WTC11 (cell line): Measurements from ENCODE around the gene TP53INP2. TPM values are rescaled to one million over a fixed set of nuclear protein-coding genes. Genes with fewer than 3 reads are reported as not detected.

Source experiments
- ATAC-seq: fragments of 200-7000 bp; cut with Tn5 transposase; 2 replicates; pipeline ENCODE4 v1.10.0; 2021; ENCODE audit warnings: mild to moderate bottlenecking, moderate library complexity
- CTCF ChIA-PET: fragments of 300-600 bp; sonication (Branson Sonifier 250); formaldehyde crosslinking; loops from one replicate; lab custom pipeline; 2021; ENCODE audit warnings: antibody characterized with exemption; lab: Charles Lee
- POLR2A ChIA-PET: fragments of 350-600 bp; sonication (Branson Sonifier 250); formaldehyde crosslinking; loops from one replicate; lab custom pipeline; 2021; ENCODE audit warnings: antibody characterized with exemption; lab: Charles Lee
- DNase-seq: peaks from one replicate; pipeline ENCODE4 v3.0.0; 2021; ENCODE audit warnings: low spot score
- H3K27ac Mint-ChIP-seq: 2 replicates; pipeline ENCODE4 v1.8.0; 2021; ENCODE audit warnings: mixed read lengths
- H3K27me3 Mint-ChIP-seq: 2 replicates; pipeline ENCODE4 v1.8.0; 2021; ENCODE audit warnings: low read depth, mild to moderate bottlenecking, moderate library complexity, mixed read lengths
- H3K36me3 Mint-ChIP-seq: 2 replicates; pipeline ENCODE4 v1.8.0; 2021; ENCODE audit warnings: mixed read lengths
- H3K4me1 Mint-ChIP-seq: 2 replicates; pipeline ENCODE4 v1.8.0; 2022; ENCODE audit warnings: mixed read lengths
- H3K4me3 Mint-ChIP-seq: 2 replicates; pipeline ENCODE4 v1.8.0; 2021; ENCODE audit warnings: mild to moderate bottlenecking, moderate library complexity, mixed read lengths
- H3K9me3 Mint-ChIP-seq: 2 replicates; pipeline ENCODE4 v1.8.0; 2021; ENCODE audit warnings: mixed read lengths
- ATF2 ChIP-seq: sonication (generic); formaldehyde crosslinking; IDR thresholded peaks from 2 replicates; pipeline ENCODE4 v1.8.1; 2022; ENCODE audit warnings: low read depth, missing genetic modification reagents, borderline replicate concordance
- CDX4 ChIP-seq: fragments of 250-450 bp; sonication (Bioruptor Pico); IDR thresholded peaks from 2 replicates; pipeline ENCODE4 v1.9.0; 2021; ENCODE audit warnings: moderate library complexity, mild to moderate bottlenecking, inconsistent platforms, borderline replicate concordance
- ELF4 ChIP-seq: sonication (generic); formaldehyde crosslinking; IDR thresholded peaks from 2 replicates; pipeline ENCODE4 v1.8.1; 2022; ENCODE audit warnings: low read depth, mild to moderate bottlenecking, moderate library complexity, missing genetic modification reagents
- FOXJ3 ChIP-seq: sonication (generic); formaldehyde crosslinking; IDR thresholded peaks from 2 replicates; pipeline ENCODE4 v1.9.0; 2021; ENCODE audit warnings: missing genetic modification reagents, mild to moderate bottlenecking, borderline replicate concordance
- FOXP1 ChIP-seq: sonication (generic); formaldehyde crosslinking; IDR thresholded peaks from 2 replicates; pipeline ENCODE4 v1.8.0; 2022; ENCODE audit warnings: missing genetic modification reagents, mild to moderate bottlenecking, moderate library complexity, borderline replicate concordance
- GTF2I ChIP-seq: fragments of 250-450 bp; sonication (Bioruptor Pico); conservative IDR thresholded peaks from 2 replicates; pipeline ENCODE4 v1.4.0; 2021; ENCODE audit warnings: mild to moderate bottlenecking
- MLX ChIP-seq: sonication (generic); formaldehyde crosslinking; IDR thresholded peaks from 2 replicates; pipeline ENCODE4 v1.8.1; 2023; ENCODE audit warnings: mild to moderate bottlenecking, missing genetic modification reagents, moderate library complexity
- NFYB ChIP-seq: sonication (generic); formaldehyde crosslinking; conservative IDR thresholded peaks from 2 replicates; pipeline ENCODE4 v1.8.0; 2022; ENCODE audit warnings: low read depth, missing genetic modification reagents
- PREB ChIP-seq: sonication (generic); formaldehyde crosslinking; IDR thresholded peaks from 2 replicates; pipeline ENCODE4 v1.8.1; 2022; ENCODE audit warnings: mild to moderate bottlenecking, missing genetic modification reagents, moderate library complexity, borderline replicate concordance
- SMAD4 ChIP-seq: sonication (generic); formaldehyde crosslinking; IDR thresholded peaks from 2 replicates; pipeline ENCODE4 v1.8.0; 2022; ENCODE audit warnings: mild to moderate bottlenecking, missing genetic modification reagents
- TP53 ChIP-seq: sonication (generic); formaldehyde crosslinking; IDR thresholded peaks from 2 replicates; pipeline ENCODE4 v1.8.1; 2023; ENCODE audit warnings: mild to moderate bottlenecking, missing genetic modification reagents
- USF2 ChIP-seq: sonication (generic); formaldehyde crosslinking; IDR thresholded peaks from 2 replicates; pipeline ENCODE4 v1.8.1; 2023; ENCODE audit warnings: mild to moderate bottlenecking, missing genetic modification reagents, moderate library complexity
- ZBTB21 ChIP-seq: sonication (generic); formaldehyde crosslinking; IDR thresholded peaks from 2 replicates; pipeline ENCODE4 v1.8.1; 2023; ENCODE audit warnings: mild to moderate bottlenecking, missing genetic modification reagents, borderline replicate concordance
- ZBTB43 ChIP-seq: sonication (generic); formaldehyde crosslinking; IDR thresholded peaks from 2 replicates; pipeline ENCODE4 v1.8.1; 2023; ENCODE audit warnings: mild to moderate bottlenecking, missing genetic modification reagents
- ZNF138 ChIP-seq: sonication (generic); formaldehyde crosslinking; conservative IDR thresholded peaks from 2 replicates; pipeline ENCODE4 v1.8.1; 2022; ENCODE audit warnings: mild to moderate bottlenecking, moderate library complexity, missing genetic modification reagents
- ZNF416 ChIP-seq: fragments of 250-450 bp; sonication (Bioruptor Pico); IDR thresholded peaks from 2 replicates; pipeline ENCODE4 v1.9.0; 2021; ENCODE audit warnings: mild to moderate bottlenecking, inconsistent platforms
- total RNA-seq: library from RNA; stranded (reverse); gene quantifications from 3 replicates; pipeline ENCODE4 v1.2.3, GENCODE V29; 2021
- TF ChIP-seq, protein P1 (sequence below): sonication (generic); formaldehyde crosslinking; IDR thresholded peaks from 2 replicates; pipeline ENCODE4 v1.8.1; 2023; ENCODE audit warnings: mild to moderate bottlenecking, missing genetic modification reagents
- TF ChIP-seq, protein P2 (sequence below): sonication (generic); formaldehyde crosslinking; IDR thresholded peaks from 2 replicates; pipeline ENCODE4 v1.8.0; 2022; ENCODE audit warnings: mild to moderate bottlenecking, missing genetic modification reagents
- TF ChIP-seq, protein P3 (sequence below): fragments of 250-450 bp; sonication (Bioruptor Pico); IDR thresholded peaks from 2 replicates; pipeline ENCODE4 v1.9.0; 2021; ENCODE audit warnings: mild to moderate bottlenecking, borderline replicate concordance
- TF ChIP-seq, protein P4 (sequence below): sonication (generic); formaldehyde crosslinking; conservative IDR thresholded peaks from 2 replicates; pipeline ENCODE4 v1.8.1; 2022; ENCODE audit warnings: mild to moderate bottlenecking, missing genetic modification reagents

The TP53INP2 gene
- total RNA-seq, 1 experiment from 2014 or later: 4.3 TPM

DNA sequence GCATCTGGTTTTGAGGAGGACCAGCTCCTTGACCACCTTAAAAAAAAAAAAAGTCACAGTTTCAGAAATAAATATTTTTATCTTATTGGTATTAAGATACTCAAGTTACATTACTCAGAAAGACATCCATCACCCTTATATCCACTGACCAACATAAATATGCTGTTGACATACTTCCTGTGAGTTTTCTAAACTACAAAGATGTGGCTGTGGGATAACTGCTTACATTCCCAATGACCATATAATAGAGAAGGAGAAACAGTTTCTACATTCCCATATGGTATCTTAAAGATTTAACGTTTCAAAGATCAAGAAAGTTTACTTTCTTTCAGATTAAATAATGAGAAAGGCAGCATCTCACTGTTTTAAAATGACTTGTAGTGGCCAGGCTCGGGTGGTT is 46.3 kb downstream of the TP53INP2 start:
- no peaks in the 10 kb centered on the region for H3K27me3 Mint-ChIP-seq
- H3K4me3 Mint-ChIP-seq: no peak overlapping the region
- peaks cover 13% of the 10 kb centered on the region for H3K4me1 Mint-ChIP-seq
- TF ChIP-seq GTF2I (CRISPR knock-in tag) (no peak), TP53 (CRISPR knock-in tag) (no peak), MLX (CRISPR knock-in tag) (no peak), ZBTB21 (no peak), FOXP1 (no peak)
- ATAC-seq: no peak
- no peak for DNase-seq
- H3K36me3 Mint-ChIP-seq: no peaks in the 10 kb centered on the region; the same call in 1 of the 2 replicates
- H3K9me3 Mint-ChIP-seq: no peaks in the 10 kb centered on the region
- H3K27ac Mint-ChIP-seq: no peak overlapping the region
- POLR2A ChIA-PET: interaction anchor here (0.5 kb wide), 1 partner anchor 23 kb away, joined by 3 read pairs; no protein-coding TSS in a partner anchor
- CTCF ChIA-PET: no interaction called here

DNA sequence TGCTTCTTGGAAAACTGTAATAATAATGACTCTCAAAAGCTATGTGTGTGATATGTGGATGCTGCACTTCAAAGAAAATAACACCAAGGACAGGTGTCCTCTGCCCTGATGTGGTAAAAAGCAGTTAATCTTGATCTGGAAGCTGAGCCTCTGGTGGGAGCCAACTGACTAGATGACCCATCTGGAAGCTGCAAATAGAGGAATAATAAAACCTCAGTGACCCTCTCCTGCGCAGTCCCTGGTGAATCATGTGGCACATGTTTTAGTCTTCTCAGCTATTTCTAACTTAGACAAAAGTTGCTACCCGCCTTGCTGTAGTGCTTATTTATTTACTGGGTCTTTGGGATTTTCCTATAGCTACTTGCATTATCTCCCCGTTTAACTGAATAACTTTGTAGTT is 47.3 kb downstream of the TP53INP2 start:
- Mint-ChIP-seq H3K4me1 (peaks cover 13% of the 10 kb centered on the region), H3K27ac (no peak overlapping the region), H3K36me3 (no peaks in the 10 kb centered on the region; the same call in 1 of the 2 replicates)
- TF ChIP-seq ZNF138 (no peak), PREB (CRISPR knock-in tag) (no peak), USF2 (CRISPR knock-in tag) (no peak), ZNF416 (CRISPR knock-in tag) (no peak), ZBTB43 (CRISPR knock-in tag) (no peak), SMAD4 (CRISPR knock-in tag) (no peak), NFYB (CRISPR knock-in tag) (no peak), ATF2 (CRISPR knock-in tag) (no peak), CDX4 (CRISPR knock-in tag) (no peak), ELF4 (no peak), FOXJ3 (CRISPR knock-in tag) (no peak)
- TF ChIP-seq, protein P1, sequence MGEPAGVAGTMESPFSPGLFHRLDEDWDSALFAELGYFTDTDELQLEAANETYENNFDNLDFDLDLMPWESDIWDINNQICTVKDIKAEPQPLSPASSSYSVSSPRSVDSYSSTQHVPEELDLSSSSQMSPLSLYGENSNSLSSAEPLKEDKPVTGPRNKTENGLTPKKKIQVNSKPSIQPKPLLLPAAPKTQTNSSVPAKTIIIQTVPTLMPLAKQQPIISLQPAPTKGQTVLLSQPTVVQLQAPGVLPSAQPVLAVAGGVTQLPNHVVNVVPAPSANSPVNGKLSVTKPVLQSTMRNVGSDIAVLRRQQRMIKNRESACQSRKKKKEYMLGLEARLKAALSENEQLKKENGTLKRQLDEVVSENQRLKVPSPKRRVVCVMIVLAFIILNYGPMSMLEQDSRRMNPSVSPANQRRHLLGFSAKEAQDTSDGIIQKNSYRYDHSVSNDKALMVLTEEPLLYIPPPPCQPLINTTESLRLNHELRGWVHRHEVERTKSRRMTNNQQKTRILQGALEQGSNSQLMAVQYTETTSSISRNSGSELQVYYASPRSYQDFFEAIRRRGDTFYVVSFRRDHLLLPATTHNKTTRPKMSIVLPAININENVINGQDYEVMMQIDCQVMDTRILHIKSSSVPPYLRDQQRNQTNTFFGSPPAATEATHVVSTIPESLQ (CRISPR knock-in tag): no peak
- TF ChIP-seq, protein P2, sequence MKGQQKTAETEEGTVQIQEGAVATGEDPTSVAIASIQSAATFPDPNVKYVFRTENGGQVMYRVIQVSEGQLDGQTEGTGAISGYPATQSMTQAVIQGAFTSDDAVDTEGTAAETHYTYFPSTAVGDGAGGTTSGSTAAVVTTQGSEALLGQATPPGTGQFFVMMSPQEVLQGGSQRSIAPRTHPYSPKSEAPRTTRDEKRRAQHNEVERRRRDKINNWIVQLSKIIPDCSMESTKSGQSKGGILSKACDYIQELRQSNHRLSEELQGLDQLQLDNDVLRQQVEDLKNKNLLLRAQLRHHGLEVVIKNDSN (CRISPR knock-in tag): no peak
- TF ChIP-seq, protein P3, sequence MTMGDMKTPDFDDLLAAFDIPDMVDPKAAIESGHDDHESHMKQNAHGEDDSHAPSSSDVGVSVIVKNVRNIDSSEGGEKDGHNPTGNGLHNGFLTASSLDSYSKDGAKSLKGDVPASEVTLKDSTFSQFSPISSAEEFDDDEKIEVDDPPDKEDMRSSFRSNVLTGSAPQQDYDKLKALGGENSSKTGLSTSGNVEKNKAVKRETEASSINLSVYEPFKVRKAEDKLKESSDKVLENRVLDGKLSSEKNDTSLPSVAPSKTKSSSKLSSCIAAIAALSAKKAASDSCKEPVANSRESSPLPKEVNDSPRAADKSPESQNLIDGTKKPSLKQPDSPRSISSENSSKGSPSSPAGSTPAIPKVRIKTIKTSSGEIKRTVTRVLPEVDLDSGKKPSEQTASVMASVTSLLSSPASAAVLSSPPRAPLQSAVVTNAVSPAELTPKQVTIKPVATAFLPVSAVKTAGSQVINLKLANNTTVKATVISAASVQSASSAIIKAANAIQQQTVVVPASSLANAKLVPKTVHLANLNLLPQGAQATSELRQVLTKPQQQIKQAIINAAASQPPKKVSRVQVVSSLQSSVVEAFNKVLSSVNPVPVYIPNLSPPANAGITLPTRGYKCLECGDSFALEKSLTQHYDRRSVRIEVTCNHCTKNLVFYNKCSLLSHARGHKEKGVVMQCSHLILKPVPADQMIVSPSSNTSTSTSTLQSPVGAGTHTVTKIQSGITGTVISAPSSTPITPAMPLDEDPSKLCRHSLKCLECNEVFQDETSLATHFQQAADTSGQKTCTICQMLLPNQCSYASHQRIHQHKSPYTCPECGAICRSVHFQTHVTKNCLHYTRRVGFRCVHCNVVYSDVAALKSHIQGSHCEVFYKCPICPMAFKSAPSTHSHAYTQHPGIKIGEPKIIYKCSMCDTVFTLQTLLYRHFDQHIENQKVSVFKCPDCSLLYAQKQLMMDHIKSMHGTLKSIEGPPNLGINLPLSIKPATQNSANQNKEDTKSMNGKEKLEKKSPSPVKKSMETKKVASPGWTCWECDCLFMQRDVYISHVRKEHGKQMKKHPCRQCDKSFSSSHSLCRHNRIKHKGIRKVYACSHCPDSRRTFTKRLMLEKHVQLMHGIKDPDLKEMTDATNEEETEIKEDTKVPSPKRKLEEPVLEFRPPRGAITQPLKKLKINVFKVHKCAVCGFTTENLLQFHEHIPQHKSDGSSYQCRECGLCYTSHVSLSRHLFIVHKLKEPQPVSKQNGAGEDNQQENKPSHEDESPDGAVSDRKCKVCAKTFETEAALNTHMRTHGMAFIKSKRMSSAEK (CRISPR knock-in tag): no peak
- TF ChIP-seq, protein P4, sequence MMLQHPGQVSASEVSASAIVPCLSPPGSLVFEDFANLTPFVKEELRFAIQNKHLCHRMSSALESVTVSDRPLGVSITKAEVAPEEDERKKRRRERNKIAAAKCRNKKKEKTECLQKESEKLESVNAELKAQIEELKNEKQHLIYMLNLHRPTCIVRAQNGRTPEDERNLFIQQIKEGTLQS (CRISPR knock-in tag): no peak

More for the DNA sequence above, 47.3 kb downstream of the TP53INP2 start:
- CTCF ChIA-PET: interaction anchor here (0.8 kb wide), 1 partner anchor 18 kb away, joined by 4 read pairs; no protein-coding TSS in a partner anchor
- ATAC-seq (no peak), DNase-seq (no peak)
- Mint-ChIP-seq H3K9me3 (no peaks in the 10 kb centered on the region), H3K27me3 (no peaks in the 10 kb centered on the region), H3K4me3 (no peak overlapping the region)
- POLR2A ChIA-PET: no interaction called here
